CD4-positive, alpha-beta memory T cell (primary cell): ENCODE results near the gene SLC2A4RG. TPM values are rescaled to one million over a fixed set of nuclear protein-coding genes. Genes with fewer than 3 reads are reported as not detected.
A peak's percentile ranks its signal among the peaks of the same experiment; 100 is the strongest.

Source experiments
- CTCF ChIA-PET: fragments of 350-600 bp; sonication (Branson Sonifier 250); formaldehyde crosslinking; loops from one replicate; lab custom pipeline; 2021; ENCODE audit warnings: inconsistent platforms; ENCODE audit not compliant: partially characterized antibody; lab: Charles Lee
- POLR2A ChIA-PET: fragments of 350-600 bp; sonication (Branson Sonifier 250); formaldehyde crosslinking; loops from one replicate; lab custom pipeline; 2021; ENCODE audit not compliant: partially characterized antibody; lab: Charles Lee
- DNase-seq, 5 donors: peaks; one replicate each; pipeline versions ENCODE4 v3.0.0 to v3.0.0-alpha.2; 2020 to 2022; ENCODE audit warnings: mixed read lengths in 1 of 5
- H3K27ac ChIP-seq: one replicate; pipeline ENCODE4 v1.7.0; 2013; ENCODE audit warnings: low read depth, low read length
- H3K27me3 ChIP-seq: 2 replicates; pipeline ENCODE4 v1.7.0; 2013; ENCODE audit warnings: mild to moderate bottlenecking, low read length, moderate library complexity; ENCODE audit not compliant: insufficient read depth
- H3K36me3 ChIP-seq: 2 replicates; pipeline ENCODE4 v1.7.0; 2013; ENCODE audit warnings: mild to moderate bottlenecking, low read length, moderate library complexity; ENCODE audit not compliant: insufficient read depth
- H3K4me1 ChIP-seq: 2 replicates; pipeline ENCODE4 v1.7.0; 2013; ENCODE audit warnings: mild to moderate bottlenecking, low read length, moderate library complexity; ENCODE audit not compliant: insufficient read depth
- H3K4me3 ChIP-seq, 2 donors: one replicate each; pipeline ENCODE4 v1.7.0; 2013; ENCODE audit warnings: low read length in 2 of 2, mild to moderate bottlenecking in 1 of 2
- H3K9me3 ChIP-seq, 2 donors: one replicate each; pipeline ENCODE4 v1.7.0; 2013; ENCODE audit warnings: low read length in 2 of 2, control low read depth in 1 of 2; ENCODE audit not compliant: control insufficient read depth in 1 of 2
- H3K27ac Mint-ChIP-seq, 7 donors: one replicate each; pipeline ENCODE4 v1.8.0; 2020 to 2021; ENCODE audit warnings: mixed read lengths in 7 of 7, mild to moderate bottlenecking in 6 of 7, inconsistent platforms in 3 of 7, moderate library complexity in 3 of 7
- H3K27me3 Mint-ChIP-seq, 2 donors: one replicate each; pipeline ENCODE4 v1.8.0; 2020 to 2021; ENCODE audit warnings: mixed read lengths in 2 of 2
- H3K36me3 Mint-ChIP-seq, 2 donors: one replicate each; pipeline ENCODE4 v1.8.0; 2020 to 2021; ENCODE audit warnings: mixed read lengths in 2 of 2, inconsistent platforms in 1 of 2, mild to moderate bottlenecking in 1 of 2
- H3K4me1 Mint-ChIP-seq, 4 donors: one replicate each; pipeline ENCODE4 v1.8.0; 2020 to 2021; ENCODE audit warnings: mixed read lengths in 4 of 4, mild to moderate bottlenecking in 1 of 4
- H3K4me3 Mint-ChIP-seq, 8 donors: one replicate each; pipeline ENCODE4 v1.8.0; 2020 to 2021; ENCODE audit warnings: mixed read lengths in 8 of 8, mild to moderate bottlenecking in 7 of 8, moderate library complexity in 6 of 8, inconsistent platforms in 3 of 8
- H3K9me3 Mint-ChIP-seq, 8 donors: one replicate each; pipeline ENCODE4 v1.8.0; 2020 to 2021; ENCODE audit warnings: mixed read lengths in 8 of 8, mild to moderate bottlenecking in 5 of 8, inconsistent platforms in 3 of 8, moderate library complexity in 1 of 8
- intact Hi-C: fragments of 100-400 bp; cut with micrococcal nuclease; formaldehyde crosslinking; loops from one replicate; pipeline ENCODE4 v1.15.1; 2023
- polyA plus RNA-seq, 2 donors: library from polyadenylated mRNA; unstranded; fragments of 300-500 nt; fragmentation: Illumina TruSeq; gene quantifications; one replicate each; pipeline ENCODE4 v1.2.3, GENCODE V29; 2021
- total RNA-seq, 2 experiments: library from RNA; stranded (reverse); gene quantifications; one replicate each; pipeline ENCODE4 v1.2.3, GENCODE V29; 2021

Gene SLC2A4RG
- total and polyA plus RNA-seq, 4 experiments from 2014 or later = 2.2 to 124 (median 64.5) TPM

DNA sequence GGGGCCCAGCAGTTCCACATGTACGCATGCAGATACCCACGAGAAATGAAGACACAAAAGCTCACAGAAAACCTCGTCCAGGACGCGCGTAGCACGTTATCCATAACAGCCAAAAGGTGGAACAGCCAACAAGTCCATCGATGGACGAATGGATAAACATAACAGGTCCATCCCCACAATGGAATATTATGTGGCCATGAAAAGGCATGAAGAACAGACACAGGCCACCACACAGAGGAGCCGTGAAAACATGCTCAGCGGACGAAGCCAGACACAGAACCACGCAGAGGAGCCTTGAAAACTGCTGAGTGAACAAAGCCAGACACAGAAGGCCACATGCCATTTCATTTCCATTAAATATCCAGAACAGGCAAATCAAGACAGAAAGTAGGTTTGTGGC lies 38.0 kb downstream of the SLC2A4RG start:
- ChIA-PET POLR2A (interaction anchor here (1.2 kb wide), 1 partner anchor 87 kb away, joined by 4 read pairs; the partner anchor contains the start of gene TPD52L2), CTCF (interaction anchor here (0.9 to 1.8 kb wide), 2 partner anchors 9 to 22 kb away, joined by 3 to 5 read pairs; no protein-coding TSS in a partner anchor)
- no peak overlapping the region for H3K4me3 Mint-ChIP-seq
- peaks cover 0 to 2% of the 10 kb centered on the region in 2 donors for H3K27me3 Mint-ChIP-seq
- Histone ChIP-seq H3K27ac (no peak overlapping the region), H3K4me1 (peaks cover 13% of the 10 kb centered on the region), H3K27me3 (no peaks in the 10 kb centered on the region), H3K4me3 (no peak overlapping the region), H3K36me3 (no peaks in the 10 kb centered on the region), H3K9me3 (no peaks in the 10 kb centered on the region)
- no peaks in the 10 kb centered on the region for H3K36me3 Mint-ChIP-seq
- H3K4me1 Mint-ChIP-seq = peaks cover 12 to 14% (median 13%) of the 10 kb centered on the region in 4 donors
- H3K27ac Mint-ChIP-seq = peak overlapping the region in 1 of 7 donors; percentile 42
- intact Hi-C loops = no loop called here
- DNase-seq = no peak
- no peaks in the 10 kb centered on the region for H3K9me3 Mint-ChIP-seq

DNA sequence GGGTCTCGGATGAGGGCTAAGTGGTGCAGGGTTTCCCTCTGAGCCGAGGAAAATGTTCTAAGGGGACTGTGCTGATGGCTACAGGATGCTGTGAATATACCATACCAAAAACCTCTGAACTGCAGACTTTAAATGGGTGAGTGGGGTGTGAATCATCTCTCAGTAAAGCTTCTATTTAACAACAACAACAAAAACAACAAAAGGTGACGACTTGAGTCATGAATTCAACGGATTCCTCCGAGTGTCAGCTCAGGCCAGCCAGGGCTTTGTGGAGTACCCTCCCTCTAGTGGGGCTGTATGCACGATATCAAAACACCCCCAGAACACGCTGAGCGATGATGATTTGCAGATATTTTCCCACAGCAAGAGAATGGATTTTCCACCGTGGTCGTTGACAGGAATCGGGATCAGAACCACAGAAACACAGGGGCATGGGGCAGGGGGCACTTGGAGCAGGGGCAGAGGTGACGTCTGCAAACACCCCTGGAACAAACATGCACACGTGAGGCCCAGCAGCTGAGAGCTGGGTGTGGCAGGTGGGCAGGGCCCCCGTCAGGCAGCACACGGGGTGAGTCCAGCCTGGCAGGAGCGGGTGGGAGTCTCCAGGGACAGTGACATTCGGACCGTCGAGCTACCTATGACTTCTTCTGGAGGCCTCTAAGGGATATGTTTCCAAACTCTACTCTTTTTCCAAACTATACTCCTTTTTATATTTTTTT lies 38.6 kb downstream of the SLC2A4RG start:
- POLR2A ChIA-PET = interaction anchor here (1.2 kb wide), 1 partner anchor 87 kb away, joined by 4 read pairs; the partner anchor contains the start of gene TPD52L2
- H3K27me3 ChIP-seq = no peaks in the 10 kb centered on the region
- peak overlapping the region in 1 of 7 donors; percentile 42 for H3K27ac Mint-ChIP-seq
- no peak for DNase-seq
- CTCF ChIA-PET = interaction anchor here (0.9 to 1.8 kb wide), 2 partner anchors 8 to 23 kb away, joined by 3 to 5 read pairs; no protein-coding TSS in a partner anchor
- peaks cover 12 to 16% (median 14%) of the 10 kb centered on the region in 4 donors for H3K4me1 Mint-ChIP-seq
- peaks cover 14% of the 10 kb centered on the region for H3K4me1 ChIP-seq
- H3K36me3 Mint-ChIP-seq = no peaks in the 10 kb centered on the region
- H3K36me3 ChIP-seq = no peaks in the 10 kb centered on the region
- H3K9me3 Mint-ChIP-seq = no peaks in the 10 kb centered on the region
- H3K27me3 Mint-ChIP-seq = peaks cover 0 to 2% of the 10 kb centered on the region in 2 donors
- intact Hi-C loops = no loop called here
- no peak overlapping the region for H3K27ac ChIP-seq
- H3K9me3 ChIP-seq = no peaks in the 10 kb centered on the region
- H3K4me3 Mint-ChIP-seq = no peak overlapping the region
- H3K4me3 ChIP-seq = no peak overlapping the region

DNA sequence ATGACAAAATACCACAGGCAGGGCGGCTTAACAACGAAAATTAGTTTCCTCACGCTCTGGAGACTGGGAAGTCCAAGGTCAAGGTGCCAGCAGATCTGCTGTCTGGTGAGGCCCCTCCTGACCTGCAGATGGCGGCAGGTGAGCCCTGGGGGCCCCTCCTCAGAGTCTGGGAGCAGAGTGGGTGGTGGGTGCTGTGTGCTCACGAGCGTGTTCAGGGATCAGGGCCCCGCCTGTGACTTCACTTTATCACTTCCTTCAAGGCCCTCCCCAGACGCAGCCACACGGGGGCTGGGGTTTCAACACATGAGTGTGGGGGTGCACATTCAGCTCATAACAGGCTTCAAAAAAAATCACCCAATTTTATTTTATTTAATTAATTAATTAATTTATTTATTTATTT lies 39.3 kb downstream of the SLC2A4RG start:
- POLR2A ChIA-PET = no interaction called here
- CTCF ChIA-PET = no interaction called here
- DNase-seq = no peak
- H3K9me3 Mint-ChIP-seq = no peaks in the 10 kb centered on the region
- Histone ChIP-seq H3K27me3 (no peaks in the 10 kb centered on the region), H3K9me3 (no peaks in the 10 kb centered on the region), H3K4me3 (no peak overlapping the region), H3K27ac (no peak overlapping the region), H3K36me3 (no peaks in the 10 kb centered on the region), H3K4me1 (peaks cover 14% of the 10 kb centered on the region)
- intact Hi-C loops = no loop called here
- H3K36me3 Mint-ChIP-seq = no peaks in the 10 kb centered on the region
- H3K27me3 Mint-ChIP-seq = peaks cover 0 to 2% of the 10 kb centered on the region in 2 donors
- no peak overlapping the region for H3K27ac Mint-ChIP-seq
- peaks cover 12 to 16% (median 14%) of the 10 kb centered on the region in 4 donors for H3K4me1 Mint-ChIP-seq
- H3K4me3 Mint-ChIP-seq = no peak overlapping the region

DNA sequence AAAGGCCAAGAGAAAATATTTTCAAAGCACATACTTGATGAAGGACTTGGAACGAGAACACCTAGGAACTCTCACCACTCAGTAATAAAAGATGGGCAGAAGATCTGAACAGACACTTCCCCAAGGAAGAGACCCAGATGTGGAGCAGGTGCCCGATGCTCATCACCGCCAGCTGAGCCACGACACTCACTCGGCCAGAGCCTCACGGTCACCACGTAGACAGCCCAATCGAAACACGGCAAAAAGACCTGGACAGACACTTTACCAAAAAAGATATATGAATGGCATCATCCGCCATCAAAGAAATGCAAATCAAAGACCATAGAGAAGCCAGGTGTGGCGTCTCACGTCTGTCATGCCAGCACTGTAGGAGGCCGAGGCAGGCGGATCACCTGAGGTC lies 41.6 kb downstream of the SLC2A4RG start:
- peaks cover 14% of the 10 kb centered on the region for H3K4me1 ChIP-seq
- Mint-ChIP-seq H3K36me3 (no peaks in the 10 kb centered on the region), H3K4me1 (peaks cover 12 to 23% (median 16%) of the 10 kb centered on the region in 4 donors), H3K27ac (peak overlapping the region in 4 of 7 donors; percentile 37 to 60 (median 46)), H3K27me3 (no peaks in the 10 kb centered on the region), H3K9me3 (no peaks in the 10 kb centered on the region), H3K4me3 (peak overlapping the region in 4 of 8 donors; percentile 21 to 72 (median 45))
- no peak overlapping the region for H3K4me3 ChIP-seq
- no peak for DNase-seq
- no peaks in the 10 kb centered on the region for H3K36me3 ChIP-seq
- H3K27me3 ChIP-seq = no peaks in the 10 kb centered on the region
- POLR2A ChIA-PET = no interaction called here
- no peaks in the 10 kb centered on the region for H3K9me3 ChIP-seq
- CTCF ChIA-PET = interaction anchor here (0.6 to 1.2 kb wide), 5 partner anchors 31 to 243 kb away, joined by 3 to 5 read pairs (median 3); no protein-coding TSS in a partner anchor
- no peak overlapping the region for H3K27ac ChIP-seq
- intact Hi-C loops = no loop called here

DNA sequence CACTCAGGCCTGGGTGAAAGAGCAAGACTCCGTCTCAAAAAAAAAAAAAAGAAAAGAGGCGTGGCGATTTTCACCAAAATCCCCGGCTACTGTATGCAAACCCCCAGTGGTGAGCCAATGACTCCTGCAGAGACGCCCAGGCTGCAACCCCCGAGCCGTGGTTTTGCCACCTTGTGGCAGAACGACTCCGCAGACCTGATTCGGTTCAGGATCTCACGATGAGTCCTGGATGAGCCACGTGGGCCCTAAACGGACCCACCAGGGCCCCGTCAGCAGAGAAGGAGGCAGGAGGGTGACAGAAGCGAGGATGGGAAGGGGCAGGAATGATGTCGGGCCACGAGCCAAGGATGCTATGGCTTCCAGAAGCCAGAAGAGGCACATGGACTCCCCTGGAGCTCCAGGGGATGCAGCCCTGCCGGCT lies 42.5 kb downstream of the SLC2A4RG start:
- Histone ChIP-seq H3K27me3 (no peaks in the 10 kb centered on the region), H3K4me3 (no peak overlapping the region), H3K9me3 (no peaks in the 10 kb centered on the region), H3K4me1 (peaks cover 14% of the 10 kb centered on the region), H3K36me3 (no peaks in the 10 kb centered on the region), H3K27ac (no peak overlapping the region)
- Mint-ChIP-seq H3K9me3 (no peaks in the 10 kb centered on the region), H3K4me1 (peaks cover 16 to 27% (median 17%) of the 10 kb centered on the region in 4 donors), H3K36me3 (no peaks in the 10 kb centered on the region), H3K27ac (peak overlapping the region; percentile 17 to 90 (median 82)), H3K4me3 (peak overlapping the region in 6 of 8 donors; percentile 55 to 80 (median 70)), H3K27me3 (no peaks in the 10 kb centered on the region)
- ChIA-PET CTCF (interaction anchor here (0.6 to 1.2 kb wide), 4 partner anchors 31 to 238 kb away, joined by 3 to 5 read pairs (median 3); no protein-coding TSS in a partner anchor), POLR2A (interaction anchor here (0.7 kb wide), 1 partner anchor 72 kb away, joined by 5 read pairs; no protein-coding TSS in a partner anchor)
- DNase-seq = peak; percentile 65 to 83 (median 73)
- intact Hi-C loops = loop anchor here (1.0 kb wide), 4 partner anchors 45 to 244 kb away; partner anchors contain the start of gene ARFRP1

DNA sequence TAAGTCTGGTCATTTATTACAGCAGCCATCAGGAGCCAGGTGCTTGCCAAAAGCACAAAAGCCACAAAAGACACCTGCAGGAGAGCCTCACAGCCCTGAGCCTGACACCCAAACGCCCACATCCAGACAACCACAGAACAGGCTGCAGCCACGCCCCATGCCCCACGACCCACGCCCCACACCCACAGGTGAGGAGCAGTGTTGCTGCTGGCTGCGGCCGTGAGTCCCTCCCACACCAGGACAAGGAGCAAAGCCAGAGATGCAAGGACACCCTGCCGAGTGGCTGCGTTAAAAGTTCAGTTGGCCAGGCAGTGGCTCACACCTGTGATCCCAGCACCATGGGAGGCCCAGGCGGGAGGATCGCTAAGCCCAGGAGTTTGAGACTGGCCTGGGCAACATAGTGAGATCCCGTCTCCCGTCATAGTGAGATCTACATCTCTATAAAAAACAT lies 43.0 kb downstream of the SLC2A4RG start:
- DNase-seq = peak in 2 of 5 donors; percentile 17 to 37
- H3K36me3 Mint-ChIP-seq = no peaks in the 10 kb centered on the region
- H3K27ac Mint-ChIP-seq = peak overlapping the region in 4 of 7 donors; percentile 55 to 90 (median 86)
- peaks cover 16 to 27% (median 17%) of the 10 kb centered on the region in 4 donors for H3K4me1 Mint-ChIP-seq
- no peak overlapping the region for H3K27ac ChIP-seq
- no peaks in the 10 kb centered on the region for H3K9me3 ChIP-seq
- H3K27me3 ChIP-seq = no peaks in the 10 kb centered on the region
- intact Hi-C loops = loop anchor here (1.0 kb wide), 4 partner anchors 45 to 244 kb away; partner anchors contain the start of gene ARFRP1
- H3K4me3 Mint-ChIP-seq = peak overlapping the region in 2 of 8 donors; percentile 50 to 74
- H3K36me3 ChIP-seq = no peaks in the 10 kb centered on the region
- no peak overlapping the region for H3K4me3 ChIP-seq
- H3K4me1 ChIP-seq = peaks cover 14% of the 10 kb centered on the region
- no peaks in the 10 kb centered on the region for H3K27me3 Mint-ChIP-seq
- ChIA-PET CTCF (interaction anchor here (0.8 kb wide), 1 partner anchor 12 kb away, joined by 3 read pairs; no protein-coding TSS in a partner anchor), POLR2A (interaction anchor here (1.1 to 1.9 kb wide), 2 partner anchors 17 to 41 kb away, joined by 5 to 6 read pairs; no protein-coding TSS in a partner anchor)
- H3K9me3 Mint-ChIP-seq = no peaks in the 10 kb centered on the region
